ENCODE results near the gene HNMT.

Gene HNMT

GRCh38 chr2:138035608-138036217, 71.4 kb downstream of the HNMT start:
- no peak overlapping the region for H3K4me3 ChIP-seq (ENCODE audit: low read length)
- no peak overlapping the region for H3K4me2 ChIP-seq (ENCODE audit: low read length)
- no peaks in the 10 kb centered on the region for H3K9me2 ChIP-seq (replicated peaks; ENCODE audit: control insufficient read depth, low read length)
- no peak overlapping the region for H3K27ac ChIP-seq (ENCODE audit: low read depth, low read length)
- no peaks in the 10 kb centered on the region for H3K9me3 ChIP-seq (ENCODE audit: control insufficient read depth, insufficient read depth, low read length)
- H4K20me1 ChIP-seq (ENCODE audit: control insufficient read depth, insufficient read depth, low read depth, low read length) = no peaks in the 10 kb centered on the region
- TF ChIP-seq CTCF (IDR thresholded peaks at IDR 0.05; ENCODE audit: low read depth, low read length, poor library complexity, severe bottlenecking) (no peak), EZH2phosphoT487 (IDR thresholded peaks at IDR 0.05; ENCODE audit: borderline replicate concordance, low read length) (no peak)
- no peaks in the 10 kb centered on the region for H3K36me3 ChIP-seq (ENCODE audit: control insufficient read depth, low read length)
- no peaks in the 10 kb centered on the region for H3K4me1 ChIP-seq (ENCODE audit: control insufficient read depth, low read length)
- no peaks in the 10 kb centered on the region for H3K79me2 ChIP-seq (ENCODE audit: control insufficient read depth, low read length)
- no peaks in the 10 kb centered on the region for H3F3A ChIP-seq (ENCODE audit: control insufficient read depth, insufficient read depth)
- no peaks in the 10 kb centered on the region for H3K27me3 ChIP-seq (ENCODE audit: control insufficient read depth, low read length)

- Histone ChIP-seq H3K36me3 (ENCODE audit: control insufficient read depth, low read length) (no peaks in the 10 kb centered on the region), H3F3A (ENCODE audit: control insufficient read depth, insufficient read depth) (no peaks in the 10 kb centered on the region), H3K79me2 (ENCODE audit: control insufficient read depth, low read length) (no peaks in the 10 kb centered on the region), H3K27me3 (ENCODE audit: control insufficient read depth, low read length) (no peaks in the 10 kb centered on the region), H3K4me2 (ENCODE audit: low read length) (no peak overlapping the region), H3K9me3 (ENCODE audit: control insufficient read depth, insufficient read depth, low read length) (no peaks in the 10 kb centered on the region), H3K27ac (ENCODE audit: low read depth, low read length) (no peak overlapping the region), H4K20me1 (ENCODE audit: control insufficient read depth, insufficient read depth, low read depth, low read length) (no peaks in the 10 kb centered on the region), H3K4me1 (ENCODE audit: control insufficient read depth, low read length) (no peaks in the 10 kb centered on the region), H3K9me2 (replicated peaks; ENCODE audit: control insufficient read depth, low read length) (no peaks in the 10 kb centered on the region), H3K4me3 (ENCODE audit: low read length) (no peak overlapping the region)
- no peak for TF ChIP-seq EZH2phosphoT487 (IDR thresholded peaks at IDR 0.05; ENCODE audit: borderline replicate concordance, low read length)
- no peak for TF ChIP-seq CTCF (IDR thresholded peaks at IDR 0.05; ENCODE audit: low read depth, low read length, poor library complexity, severe bottlenecking)
These were observed 72.2 kb downstream of the HNMT start for GRCh38 chr2:138036522-138036921.

- TF ChIP-seq CTCF (IDR thresholded peaks at IDR 0.05; ENCODE audit: low read depth, low read length, poor library complexity, severe bottlenecking) (no peak), EZH2phosphoT487 (IDR thresholded peaks at IDR 0.05; ENCODE audit: borderline replicate concordance, low read length) (no peak)
- Histone ChIP-seq H3K9me3 (ENCODE audit: control insufficient read depth, insufficient read depth, low read length) (no peaks in the 10 kb centered on the region), H4K20me1 (ENCODE audit: control insufficient read depth, insufficient read depth, low read depth, low read length) (no peaks in the 10 kb centered on the region), H3K27me3 (ENCODE audit: control insufficient read depth, low read length) (no peaks in the 10 kb centered on the region), H3K9me2 (replicated peaks; ENCODE audit: control insufficient read depth, low read length) (no peaks in the 10 kb centered on the region), H3K4me3 (ENCODE audit: low read length) (no peak overlapping the region), H3F3A (ENCODE audit: control insufficient read depth, insufficient read depth) (no peaks in the 10 kb centered on the region), H3K79me2 (ENCODE audit: control insufficient read depth, low read length) (no peaks in the 10 kb centered on the region), H3K4me1 (ENCODE audit: control insufficient read depth, low read length) (no peaks in the 10 kb centered on the region), H3K4me2 (ENCODE audit: low read length) (no peak overlapping the region), H3K27ac (ENCODE audit: low read depth, low read length) (no peak overlapping the region), H3K36me3 (ENCODE audit: control insufficient read depth, low read length) (no peaks in the 10 kb centered on the region)
These were observed 72.8 kb downstream of the HNMT start for GRCh38 chr2:138037090-138037489.
